Subcutaneous abdominal adipose tissue (tissue), 5 donors: ENCODE results near the gene USP13.

Experiments used
- H3K27ac ChIP-seq: one replicate; pipeline ENCODE4 v1.7.0; 2013; ENCODE audit warnings: low read depth, mild to moderate bottlenecking, inconsistent platforms, low read length, moderate library complexity
- H3K27me3 ChIP-seq, 5 donors: one replicate each; pipeline ENCODE4 v1.7.0; 2013; ENCODE audit warnings: low read length in 5 of 5, inconsistent platforms in 1 of 5; ENCODE audit not compliant: control insufficient read depth in 5 of 5, insufficient read depth in 4 of 5
- H3K36me3 ChIP-seq, 5 donors: one replicate each; pipeline ENCODE4 v1.7.0; 2013; ENCODE audit warnings: low read length in 5 of 5; ENCODE audit not compliant: control insufficient read depth in 5 of 5, insufficient read depth in 5 of 5
- H3K4me1 ChIP-seq, 5 donors: one replicate each; pipeline ENCODE4 v1.7.0; 2013; ENCODE audit warnings: low read length in 5 of 5, mild to moderate bottlenecking in 3 of 5, moderate library complexity in 1 of 5; ENCODE audit not compliant: control insufficient read depth in 5 of 5, insufficient read depth in 5 of 5
- H3K4me3 ChIP-seq, 5 donors: one replicate each; pipeline ENCODE4 v1.7.0; 2013; ENCODE audit warnings: low read length in 5 of 5, low read depth in 1 of 5
- H3K9ac ChIP-seq, 5 donors: one replicate each; pipeline ENCODE4 v1.7.0; 2013; ENCODE audit warnings: low read length in 5 of 5, mild to moderate bottlenecking in 4 of 5, moderate library complexity in 3 of 5
- H3K9me3 ChIP-seq, 5 donors: one replicate each; pipeline ENCODE4 v1.7.0; 2013; ENCODE audit warnings: low read length in 5 of 5; ENCODE audit not compliant: control insufficient read depth in 5 of 5
- donor health status: healthy.
- donor health status: healthy.
- donor health status: healthy.
- donor health status: healthy.
- donor health status: healthy.

The USP13 gene

DNA sequence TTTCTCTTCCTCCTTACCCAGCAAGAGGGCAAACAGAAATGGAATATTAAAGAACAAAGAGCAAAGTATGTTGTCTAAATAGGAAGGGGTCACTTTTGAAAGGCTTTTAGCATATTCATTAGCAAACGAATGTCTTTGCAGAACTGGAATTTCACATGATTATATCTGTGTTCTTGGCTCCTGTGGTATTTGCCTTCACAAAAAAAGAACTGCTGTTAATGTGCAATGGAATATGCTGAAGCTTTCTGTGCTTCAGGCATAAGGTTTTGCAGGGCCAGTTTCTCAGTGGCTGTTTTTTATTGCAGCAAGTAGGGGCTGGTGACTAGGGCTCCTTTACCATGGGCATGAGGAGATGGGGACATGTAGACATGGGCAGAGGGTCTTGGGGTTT, 173.4 kb downstream of the USP13 start:
- Histone ChIP-seq H3K36me3 (no peaks in the 10 kb centered on the region), H3K9ac (no peak overlapping the region), H3K4me3 (no peak overlapping the region), H3K27me3 (peaks cover 0 to 2% (median 0%) of the 10 kb centered on the region in 5 donors), H3K9me3 (no peaks in the 10 kb centered on the region), H3K4me1 (no peaks in the 10 kb centered on the region), H3K27ac (no peak overlapping the region)

DNA sequence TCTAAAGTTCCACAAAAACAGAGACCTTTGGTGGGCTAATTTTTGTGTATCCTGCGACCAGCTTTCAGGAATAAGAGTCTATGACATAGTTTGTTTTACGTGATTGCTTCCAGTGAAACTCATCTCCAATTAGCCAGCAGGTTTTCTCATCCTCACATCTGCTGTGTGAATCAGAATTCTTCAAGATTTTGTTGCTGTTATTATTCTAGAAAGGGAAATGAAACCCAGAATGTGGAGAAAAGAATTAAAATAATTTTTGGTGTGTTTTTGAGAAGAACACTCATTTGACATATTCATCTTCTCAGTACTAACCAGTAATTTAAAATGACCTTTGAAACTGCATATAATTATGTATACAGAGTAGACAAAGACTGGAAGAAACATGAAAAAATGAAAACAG, 175.9 kb downstream of the USP13 start:
- Histone ChIP-seq H3K36me3 (no peaks in the 10 kb centered on the region), H3K27me3 (peaks cover 0 to 3% (median 0%) of the 10 kb centered on the region in 5 donors), H3K9me3 (no peaks in the 10 kb centered on the region), H3K9ac (no peak overlapping the region), H3K4me1 (no peaks in the 10 kb centered on the region), H3K4me3 (no peak overlapping the region), H3K27ac (no peak overlapping the region)

DNA sequence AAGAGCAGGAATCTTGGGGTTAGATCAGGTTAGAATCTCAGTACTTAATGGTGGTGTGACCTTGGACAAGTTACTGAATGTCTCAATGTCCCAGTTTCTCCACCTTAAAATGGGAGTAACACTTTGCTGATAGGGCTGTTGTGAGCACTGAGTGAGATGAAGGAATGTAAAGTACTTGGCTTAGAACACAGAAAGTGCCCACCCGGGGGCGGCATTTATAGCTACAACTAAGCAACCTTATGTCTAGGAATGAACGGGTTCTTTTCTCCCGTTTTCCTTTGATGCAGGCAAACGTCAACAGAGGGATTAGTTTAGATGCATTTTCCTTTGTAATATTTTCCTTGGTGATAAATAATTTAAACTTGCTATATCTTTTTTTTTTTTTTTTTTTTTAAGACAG, 176.6 kb downstream of the USP13 start:
- H3K27ac ChIP-seq: no peak overlapping the region
- no peaks in the 10 kb centered on the region for H3K36me3 ChIP-seq
- H3K27me3 ChIP-seq: peaks cover 0 to 3% (median 0%) of the 10 kb centered on the region in 5 donors
- H3K9ac ChIP-seq: no peak overlapping the region
- H3K9me3 ChIP-seq: no peaks in the 10 kb centered on the region
- H3K4me3 ChIP-seq: no peak overlapping the region
- H3K4me1 ChIP-seq: no peaks in the 10 kb centered on the region

DNA sequence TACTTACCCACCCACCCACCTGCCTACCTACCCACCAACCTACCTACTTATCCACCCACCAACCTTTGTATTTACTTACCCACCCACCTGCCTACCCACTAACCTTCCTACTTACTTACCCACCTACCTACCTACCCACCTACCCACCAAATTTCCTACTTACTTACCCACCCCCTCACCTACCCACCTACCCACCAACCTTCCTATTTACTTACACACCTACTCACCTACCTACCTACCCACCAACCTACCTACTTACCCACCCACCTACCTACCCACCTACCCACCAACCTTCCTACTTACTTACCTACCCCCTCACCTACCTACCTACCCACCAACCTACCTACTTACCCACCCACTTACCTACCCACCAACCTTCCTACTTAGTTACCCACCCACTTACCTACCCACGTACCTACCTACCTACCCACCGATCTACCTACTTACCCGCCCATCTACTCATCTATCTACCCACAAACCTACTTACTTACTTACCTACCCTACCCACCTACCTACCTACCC, 179.6 kb downstream of the USP13 start:
- no peaks in the 10 kb centered on the region for H3K4me1 ChIP-seq
- peaks cover 0 to 3% (median 0%) of the 10 kb centered on the region in 5 donors for H3K27me3 ChIP-seq
- H3K4me3 ChIP-seq: no peak overlapping the region
- H3K9ac ChIP-seq: no peak overlapping the region
- H3K27ac ChIP-seq: no peak overlapping the region
- H3K9me3 ChIP-seq: no peaks in the 10 kb centered on the region
- H3K36me3 ChIP-seq: no peaks in the 10 kb centered on the region

DNA sequence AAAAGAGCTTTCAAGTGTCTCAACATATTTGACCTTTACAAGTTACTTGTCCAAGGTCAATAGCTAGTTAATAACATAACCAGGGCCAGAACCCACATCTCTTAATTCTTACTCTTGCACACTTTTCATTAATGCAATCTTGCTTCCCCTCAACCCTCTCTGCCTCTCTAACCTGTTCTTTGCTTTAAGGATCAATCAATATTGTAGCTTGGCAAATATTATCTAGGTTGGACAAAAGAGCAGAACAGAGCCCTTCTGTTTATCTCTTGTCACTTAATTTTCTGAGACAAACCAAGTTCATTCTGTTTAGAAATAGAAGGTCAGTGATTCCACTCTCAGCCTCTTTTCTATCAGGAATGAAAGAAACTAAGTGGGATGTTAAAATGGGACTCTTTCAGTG, 180.5 kb downstream of the USP13 start:
- Histone ChIP-seq H3K9ac (no peak overlapping the region), H3K4me1 (no peaks in the 10 kb centered on the region), H3K27ac (no peak overlapping the region), H3K9me3 (no peaks in the 10 kb centered on the region), H3K36me3 (no peaks in the 10 kb centered on the region), H3K27me3 (peaks cover 0 to 3% (median 0%) of the 10 kb centered on the region in 5 donors), H3K4me3 (no peak overlapping the region)

DNA sequence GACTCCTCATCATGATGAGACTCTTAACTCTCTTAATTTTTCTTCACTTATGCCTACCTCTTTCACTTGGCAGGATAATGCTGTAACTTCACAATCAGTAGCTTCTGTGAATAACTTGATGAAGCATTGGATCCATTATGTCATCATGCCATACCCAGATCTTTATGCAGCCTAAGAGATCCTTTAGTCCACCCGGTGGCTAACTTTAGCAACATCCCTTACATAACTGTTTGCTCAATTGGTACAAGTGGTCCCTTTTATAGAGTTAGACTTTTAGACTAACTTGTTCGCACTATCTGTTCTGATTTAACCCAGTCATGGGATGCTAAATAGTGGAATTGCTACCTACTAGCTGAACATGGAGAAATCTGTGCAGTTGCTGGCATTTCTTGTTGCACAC, 184.5 kb downstream of the USP13 start:
- Histone ChIP-seq H3K9ac (no peak overlapping the region), H3K4me3 (no peak overlapping the region), H3K36me3 (no peaks in the 10 kb centered on the region), H3K4me1 (no peaks in the 10 kb centered on the region), H3K27ac (no peak overlapping the region), H3K9me3 (no peaks in the 10 kb centered on the region), H3K27me3 (peaks cover 0 to 3% (median 0%) of the 10 kb centered on the region in 5 donors)
